A549 treated with AZD2906 at 1 μM for 4 hours (cell line): ENCODE data around the gene TMEM129. TPM values are rescaled to one million over a fixed set of nuclear protein-coding genes. Genes with fewer than 3 reads are reported as not detected.

Experiments
- total RNA-seq: library from RNA; stranded (reverse); fragments of 200-300 nt; extraction: Qiagen RNA extraction; gene quantifications from 5 replicates; pipeline ENCODE4 v1.2.3, GENCODE V29; 2022

The TMEM129 gene
- total RNA-seq, result 17.2 to 27.6 TPM (median 26.5 TPM) in 5 replicates

GRCh38 chr4:1721003-1721665 lies at the start of gene TMEM129, which contains the start of gene TACC3:
TSS of gene TMEM129 (minus strand) at chr4:1721323. CDS start at chr4:1720837, 486 bp downstream.
TSS of gene TACC3 (plus strand) at chr4:1721521. CDS start at chr4:1723422, 1,901 bp downstream.

GRCh38 chr4:1712216-1713002 lies 8.7 kb downstream of the TMEM129 start, which contains the start of gene SLBP:
TSS of gene SLBP (minus strand) at chr4:1712319. CDS start at chr4:1712188, 131 bp downstream.

GRCh38 chr4:1683736-1684505 lies 37.2 kb downstream of the TMEM129 start, which contains the start of gene FAM53A:
TSS of gene FAM53A (minus strand) at chr4:1684313. CDS start at chr4:1668741, 15,572 bp downstream.

Other genes with a start within 250 kb of the TMEM129 start
- gene FAM53A, start 37.0 kb downstream of the TMEM129 start, total RNA-seq, result 0.44 to 1.1 TPM (median 1.00 TPM) in 5 replicates
- gene SLBP, start 9.0 kb downstream of the TMEM129 start, total RNA-seq, result 68.3 to 97.7 TPM (median 68.4 TPM) in 5 replicates
- 79.1 to 90.7 TPM (median 82.3 TPM) in 5 replicates for gene TACC3, start 198 bp upstream of the TMEM129 start, total RNA-seq
- 1.2 to 2.7 TPM (median 2.1 TPM) in 5 replicates for gene FGFR3, start 72.0 kb upstream of the TMEM129 start, total RNA-seq
- 25.7 to 29.5 TPM (median 27.6 TPM) in 5 replicates for gene LETM1, start 134.8 kb upstream of the TMEM129 start, total RNA-seq
- gene NSD2, start 150.1 kb upstream of the TMEM129 start, total RNA-seq, result 36.0 to 44.4 TPM (median 41.4 TPM) in 5 replicates